ENCODE measurements around the gene SSC5D.

GRCh38 chr19:55461974-55462626 is 26.1 kb upstream of the SSC5D start:
- TF ChIP-seq CTCF (IDR thresholded peaks at IDR 0.05), result no peak
- no peak for TF ChIP-seq ZFX (IDR thresholded peaks at IDR 0.05; ENCODE audit: borderline replicate concordance)

Measured in 22Rv1 (cell line).